ENCODE results near the gene CHADL. TPM values are rescaled to one million over a fixed set of nuclear protein-coding genes. Genes with fewer than 3 reads are reported as not detected.
"Not testable (repeated sequence)": the region's sequence is repeated elsewhere in the genome, so short reads cannot be mapped to it uniquely, and the experiment has no call there.

Gene CHADL
- total RNA-seq, 2 donors from 2014 or later: 0.41 to 0.50 TPM

DNA sequence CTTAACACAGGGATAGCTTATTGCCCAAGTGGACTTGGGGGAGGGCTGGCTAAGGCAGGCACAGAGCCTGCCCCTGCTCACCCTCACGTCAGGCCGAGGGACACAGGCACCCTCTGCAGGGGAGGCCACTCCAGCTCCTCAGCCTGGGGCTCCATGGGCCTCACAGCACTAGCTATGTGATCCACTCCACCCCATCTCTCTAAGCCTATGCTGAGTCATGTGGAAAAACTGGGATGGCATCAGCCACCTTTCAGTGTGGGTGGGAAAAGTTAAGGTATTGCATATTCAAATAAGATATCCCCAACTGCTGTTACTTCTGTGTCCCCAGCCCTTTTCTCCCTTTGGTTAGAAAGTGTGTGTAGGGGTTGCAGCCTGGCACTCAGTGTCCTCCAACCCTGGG lies 23.0 kb upstream of the CHADL start:
- Mint-ChIP-seq H3K36me3 (ENCODE audit: low read depth) (peaks cover 98% of the 10 kb centered on the region), H3K27me3 (no peaks in the 10 kb centered on the region), H3K4me3 (no peak overlapping the region), H3K9me3 (no peaks in the 10 kb centered on the region), H3K4me1 (no peaks in the 10 kb centered on the region), H3K27ac (no peak overlapping the region)
- no peak for ATAC-seq (replicated peaks)

DNA sequence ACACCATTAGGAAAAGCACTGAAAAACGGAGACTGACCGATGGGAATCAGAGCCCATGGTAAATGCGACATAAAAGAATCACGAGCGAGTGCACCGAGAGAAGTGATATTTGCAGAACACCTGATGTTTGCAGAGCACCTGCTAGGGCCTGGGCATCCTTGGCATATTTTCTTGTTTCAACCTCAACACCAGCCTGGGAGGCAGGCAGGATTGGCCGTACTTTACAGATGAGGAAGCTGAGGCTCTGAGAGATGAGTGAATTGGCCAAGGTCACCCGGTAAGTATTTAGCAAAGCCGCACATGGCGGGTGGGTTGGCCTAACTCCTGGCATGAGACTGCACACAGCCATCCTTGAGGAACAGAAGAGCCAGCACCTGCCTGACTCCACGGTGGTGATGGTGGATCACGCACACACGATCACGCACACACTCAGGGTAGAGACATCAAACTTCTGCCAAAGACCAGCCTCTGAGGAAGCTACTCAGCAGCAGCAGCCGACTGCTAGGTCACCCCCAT lies 21.6 kb upstream of the CHADL start:
- no peak overlapping the region for H3K4me3 Mint-ChIP-seq
- no peaks in the 10 kb centered on the region for H3K27me3 Mint-ChIP-seq
- H3K9me3 Mint-ChIP-seq: no peaks in the 10 kb centered on the region
- ATAC-seq (replicated peaks): no peak
- H3K27ac Mint-ChIP-seq: no peak overlapping the region
- no peaks in the 10 kb centered on the region for H3K4me1 Mint-ChIP-seq
- H3K36me3 Mint-ChIP-seq (ENCODE audit: low read depth): peaks cover 98% of the 10 kb centered on the region

DNA sequence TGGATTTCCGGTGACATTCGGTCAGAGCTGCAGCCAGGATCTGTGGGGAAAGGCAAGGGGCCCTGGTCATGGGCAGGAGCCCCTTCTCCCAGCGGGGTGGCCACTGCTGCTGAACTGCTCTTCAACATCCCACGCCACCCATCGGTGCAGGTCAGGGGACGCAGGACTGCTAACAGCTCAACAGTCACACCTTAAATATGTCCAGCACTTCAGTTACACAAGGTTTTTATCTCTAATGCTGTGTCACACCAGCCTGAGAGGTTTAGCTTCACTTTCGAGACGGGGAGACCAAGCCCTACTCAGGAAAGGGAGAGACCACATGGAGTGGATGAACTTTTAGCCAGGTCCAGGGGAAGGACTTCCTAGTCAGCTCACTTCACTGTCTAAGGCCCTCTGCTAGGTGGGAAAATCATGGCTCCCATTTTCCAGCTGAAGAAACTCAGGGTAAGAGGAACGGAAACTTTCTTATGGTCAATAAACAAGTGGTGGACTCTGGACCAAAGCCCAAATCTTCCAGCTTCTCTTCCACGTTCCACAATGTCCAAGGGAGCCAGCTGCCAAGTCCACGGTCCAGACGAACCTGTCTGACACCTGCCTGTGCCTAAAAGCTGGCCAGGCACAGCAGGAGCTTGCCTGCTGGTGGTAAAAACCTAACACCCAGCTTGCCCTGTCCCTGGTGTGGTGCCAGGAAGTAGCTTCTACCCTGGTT lies 21.0 kb upstream of the CHADL start:
- H3K36me3 Mint-ChIP-seq (ENCODE audit: low read depth): peaks cover 98% of the 10 kb centered on the region
- H3K27me3 Mint-ChIP-seq: no peaks in the 10 kb centered on the region
- no peaks in the 10 kb centered on the region for H3K9me3 Mint-ChIP-seq
- H3K27ac Mint-ChIP-seq: no peak overlapping the region
- ATAC-seq (replicated peaks): no peak
- H3K4me1 Mint-ChIP-seq: no peaks in the 10 kb centered on the region
- H3K4me3 Mint-ChIP-seq: no peak overlapping the region

DNA sequence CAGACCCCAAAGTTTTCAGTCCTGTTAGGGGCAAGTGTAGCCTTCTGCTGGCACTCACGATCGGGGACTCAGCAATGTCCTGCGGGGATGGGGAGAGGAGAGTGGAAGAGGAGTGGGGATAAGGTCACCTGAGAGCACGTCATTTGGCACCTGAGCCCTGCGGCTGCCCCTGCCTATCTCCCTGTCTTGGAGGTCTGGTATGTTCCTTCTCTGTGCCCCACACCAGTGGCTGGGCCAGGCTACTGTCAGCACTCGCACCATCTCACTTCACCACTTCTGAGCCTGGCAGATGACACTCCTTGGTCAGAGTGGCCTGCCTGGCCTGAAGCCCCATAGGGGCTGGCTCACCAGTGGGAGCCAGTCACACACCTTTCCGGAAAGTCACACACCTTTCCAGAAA lies 20.1 kb upstream of the CHADL start:
- peaks cover 98% of the 10 kb centered on the region for H3K36me3 Mint-ChIP-seq (ENCODE audit: low read depth)
- no peaks in the 10 kb centered on the region for H3K9me3 Mint-ChIP-seq
- no peaks in the 10 kb centered on the region for H3K4me1 Mint-ChIP-seq
- H3K4me3 Mint-ChIP-seq: no peak overlapping the region
- H3K27ac Mint-ChIP-seq: no peak overlapping the region
- no peak for ATAC-seq (replicated peaks)
- no peaks in the 10 kb centered on the region for H3K27me3 Mint-ChIP-seq

DNA sequence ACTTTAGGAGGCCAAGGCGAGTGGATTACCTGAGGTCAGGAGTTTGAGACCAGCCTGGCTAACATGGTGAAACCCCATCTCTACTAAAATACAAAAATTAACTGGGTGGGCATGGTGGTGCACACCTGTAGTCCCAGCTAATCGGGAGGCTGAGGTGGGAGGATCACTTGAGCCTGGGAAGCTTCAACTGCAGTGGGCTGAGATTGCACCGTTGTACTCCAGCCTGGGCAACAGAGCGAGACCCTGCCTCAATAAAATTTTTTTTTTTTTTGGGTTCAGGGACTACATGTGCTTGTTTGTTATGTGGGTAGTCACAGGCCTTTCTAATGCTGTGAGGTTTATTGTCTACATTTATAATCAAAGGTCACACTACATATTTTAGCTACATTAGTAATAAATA lies 19.0 kb upstream of the CHADL start:
- not testable (repeated sequence) for H3K4me3 Mint-ChIP-seq; ATAC-seq (replicated peaks); H3K27me3 Mint-ChIP-seq; H3K27ac Mint-ChIP-seq; H3K4me1 Mint-ChIP-seq; H3K9me3 Mint-ChIP-seq
- H3K36me3 Mint-ChIP-seq (ENCODE audit: low read depth): peaks cover 100% of the 10 kb centered on the region

DNA sequence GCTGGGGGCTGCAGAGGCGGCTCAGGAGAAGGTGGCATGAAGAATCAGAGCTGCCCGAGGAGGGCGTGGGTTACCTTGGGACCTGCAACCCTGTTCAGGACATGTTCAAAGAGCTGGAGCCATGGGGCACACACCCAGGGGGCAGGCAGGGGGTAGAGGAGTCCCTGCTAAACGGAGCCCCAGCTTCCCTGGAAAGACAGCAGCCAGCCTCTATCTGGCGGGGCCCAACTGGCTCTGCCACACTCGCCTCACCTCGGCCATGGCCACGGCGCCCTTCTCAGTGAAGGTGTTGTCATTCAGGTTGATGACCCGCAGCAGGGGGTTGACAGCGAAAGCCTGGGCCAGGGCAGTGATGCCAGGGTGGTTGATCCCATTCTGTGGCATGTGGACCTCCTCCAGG lies 17.0 kb upstream of the CHADL start:
- no peak for ATAC-seq (replicated peaks)
- Mint-ChIP-seq H3K27ac (no peak overlapping the region), H3K4me1 (no peaks in the 10 kb centered on the region), H3K4me3 (no peak overlapping the region), H3K36me3 (ENCODE audit: low read depth) (peaks cover 100% of the 10 kb centered on the region), H3K27me3 (no peaks in the 10 kb centered on the region), H3K9me3 (no peaks in the 10 kb centered on the region)

DNA sequence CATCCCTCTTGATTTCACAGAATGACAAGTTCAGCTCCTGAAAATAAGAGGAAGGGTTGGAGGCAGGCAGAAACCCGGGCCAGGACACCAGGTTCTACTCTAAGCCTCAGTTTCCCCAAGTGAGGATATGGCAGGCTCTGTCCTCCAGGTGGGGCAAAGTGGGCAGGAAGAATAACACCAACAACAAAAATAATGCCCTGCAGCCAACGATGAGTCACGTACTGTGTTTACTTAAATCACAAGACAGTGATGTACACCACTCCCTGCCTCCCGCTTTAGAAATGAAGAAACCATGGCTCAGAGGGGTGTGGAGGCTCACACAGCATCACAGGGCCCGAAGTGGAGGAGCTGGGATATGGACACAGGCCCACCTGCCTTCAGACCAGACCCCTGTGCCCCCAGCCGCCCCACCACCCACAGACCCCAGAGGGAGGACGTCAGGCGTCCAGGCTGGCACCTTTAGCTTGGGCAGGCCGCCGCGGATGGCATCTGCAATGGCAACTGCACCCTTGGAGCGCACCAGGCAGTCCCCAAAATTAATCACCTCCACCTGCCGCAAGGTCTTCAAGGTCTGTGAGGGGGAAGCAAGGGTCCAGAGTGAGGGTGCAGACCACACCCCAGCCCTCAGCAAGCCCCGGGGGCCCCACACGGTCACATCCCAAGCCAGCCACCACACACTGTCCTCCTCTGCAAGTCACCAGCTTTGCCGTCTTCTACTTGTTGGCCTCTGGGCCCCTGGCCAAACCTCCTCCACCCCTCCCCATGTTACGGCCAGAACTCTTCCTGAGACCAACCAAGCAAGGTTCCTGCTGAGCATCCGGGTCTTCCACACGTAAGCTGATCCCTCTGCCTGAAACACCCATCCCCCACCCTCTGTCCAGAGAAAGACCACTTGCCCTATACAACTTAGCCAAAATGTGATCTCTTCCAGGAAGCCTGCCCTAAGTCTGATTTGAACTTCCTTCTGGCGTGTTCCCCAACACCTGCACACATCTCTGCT lies 15.8 kb upstream of the CHADL start:
- peaks cover 100% of the 10 kb centered on the region for H3K36me3 Mint-ChIP-seq (ENCODE audit: low read depth)

DNA sequence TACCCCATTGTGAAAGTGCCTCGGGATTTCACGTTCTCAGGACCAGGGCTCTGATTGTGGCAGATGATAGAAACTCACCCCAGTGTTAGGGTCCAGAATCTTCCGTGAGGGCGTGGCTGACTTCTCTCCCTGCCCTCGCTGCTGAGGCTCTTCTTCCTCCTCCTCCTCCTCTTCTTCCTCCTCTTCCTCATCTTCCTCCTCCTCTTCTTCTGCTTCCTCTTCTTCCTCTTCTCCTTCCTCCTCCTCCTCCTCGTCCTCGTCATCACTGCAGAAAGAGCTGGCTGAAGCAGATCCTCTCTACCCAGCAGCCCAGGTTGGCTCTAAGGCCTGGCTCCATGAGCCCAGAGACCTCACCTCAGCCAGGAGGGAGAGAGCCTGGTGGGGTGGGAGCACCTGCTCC lies 13.5 kb upstream of the CHADL start:
- Mint-ChIP-seq H3K4me3 (no peak overlapping the region), H3K36me3 (ENCODE audit: low read depth) (peaks cover 98% of the 10 kb centered on the region), H3K9me3 (no peaks in the 10 kb centered on the region), H3K27ac (peak overlapping the region; percentile 48), H3K4me1 (no peaks in the 10 kb centered on the region), H3K27me3 (no peaks in the 10 kb centered on the region)
- no peak for ATAC-seq (replicated peaks)

More for the DNA sequence above, 15.8 kb upstream of the CHADL start:
- Mint-ChIP-seq H3K27me3 (no peaks in the 10 kb centered on the region), H3K4me1 (no peaks in the 10 kb centered on the region), H3K4me3 (no peak overlapping the region), H3K27ac (peak overlapping the region; percentile 30), H3K9me3 (no peaks in the 10 kb centered on the region)
- no peak for ATAC-seq (replicated peaks)

DNA sequence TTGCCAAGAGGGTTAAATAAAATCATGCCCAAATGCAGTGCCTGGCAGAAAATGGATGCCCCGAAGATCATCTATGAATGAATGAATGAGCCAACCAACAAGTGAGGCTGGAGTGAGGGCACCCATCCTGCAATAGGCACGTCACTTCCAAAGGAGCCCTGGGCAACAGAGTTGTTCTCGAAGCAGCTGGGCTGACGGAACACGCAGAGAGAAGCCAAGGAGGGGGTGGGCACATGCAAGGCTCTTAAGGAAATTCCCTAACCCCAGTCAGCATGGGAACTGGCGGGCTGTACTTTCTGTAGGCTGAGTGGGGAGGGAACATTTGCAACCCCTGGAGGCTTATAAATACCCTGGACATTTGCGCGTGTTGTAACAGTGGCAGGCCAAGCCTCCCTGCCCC lies 11.6 kb upstream of the CHADL start:
- Mint-ChIP-seq H3K4me3 (no peak overlapping the region), H3K9me3 (no peaks in the 10 kb centered on the region), H3K36me3 (ENCODE audit: low read depth) (peaks cover 86% of the 10 kb centered on the region), H3K27ac (no peak overlapping the region), H3K27me3 (no peaks in the 10 kb centered on the region), H3K4me1 (no peaks in the 10 kb centered on the region)
- no peak for ATAC-seq (replicated peaks)

DNA sequence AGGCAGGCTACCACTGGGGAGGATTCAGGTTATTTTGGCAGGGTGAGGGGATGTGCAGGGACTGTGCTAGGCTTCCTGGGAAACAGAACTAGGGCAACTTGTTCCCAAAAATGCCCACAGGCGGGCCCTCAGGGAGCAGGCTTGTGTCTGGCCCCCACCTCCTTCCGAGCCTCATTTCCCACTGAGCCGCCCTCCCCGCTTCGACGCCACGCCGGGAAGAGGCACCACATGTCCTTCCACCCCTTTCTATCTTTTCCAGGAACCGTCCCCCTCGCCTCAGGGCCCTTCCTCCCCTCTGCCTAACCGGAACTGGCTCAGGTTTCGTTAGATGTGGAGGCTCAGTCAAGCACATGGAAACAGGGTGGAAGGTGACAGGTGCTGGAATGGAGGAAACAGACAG lies 9.4 kb upstream of the CHADL start:
- no peaks in the 10 kb centered on the region for H3K27me3 Mint-ChIP-seq
- H3K36me3 Mint-ChIP-seq (ENCODE audit: low read depth): peaks cover 85% of the 10 kb centered on the region
- no peaks in the 10 kb centered on the region for H3K4me1 Mint-ChIP-seq
- no peak for ATAC-seq (replicated peaks)
- no peaks in the 10 kb centered on the region for H3K9me3 Mint-ChIP-seq
- H3K27ac Mint-ChIP-seq: no peak overlapping the region
- H3K4me3 Mint-ChIP-seq: no peak overlapping the region

DNA sequence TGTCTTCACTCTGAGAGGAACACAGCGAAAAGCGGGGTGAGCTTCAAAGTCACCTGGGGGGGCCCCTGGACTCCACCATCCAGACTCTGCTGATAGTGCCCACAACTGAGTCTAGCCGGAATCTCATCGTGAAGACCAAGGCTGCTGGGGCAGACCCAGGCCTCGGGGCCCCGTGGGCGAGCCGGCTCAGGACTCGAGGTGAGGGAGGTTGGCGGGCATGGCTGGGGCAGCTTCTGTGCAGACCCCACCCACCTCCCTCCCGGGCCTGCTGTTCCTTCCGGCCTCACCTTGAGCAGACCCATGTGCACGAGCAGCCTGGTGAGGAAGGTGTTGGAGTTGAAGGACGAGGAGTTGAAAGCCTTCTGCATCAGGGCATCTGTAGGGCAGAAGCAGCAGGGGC lies 8.7 kb upstream of the CHADL start:
- ATAC-seq (replicated peaks): no peak
- no peak overlapping the region for H3K27ac Mint-ChIP-seq
- H3K9me3 Mint-ChIP-seq: no peaks in the 10 kb centered on the region
- peaks cover 85% of the 10 kb centered on the region for H3K36me3 Mint-ChIP-seq (ENCODE audit: low read depth)
- no peak overlapping the region for H3K4me3 Mint-ChIP-seq
- H3K4me1 Mint-ChIP-seq: no peaks in the 10 kb centered on the region
- H3K27me3 Mint-ChIP-seq: no peaks in the 10 kb centered on the region

DNA sequence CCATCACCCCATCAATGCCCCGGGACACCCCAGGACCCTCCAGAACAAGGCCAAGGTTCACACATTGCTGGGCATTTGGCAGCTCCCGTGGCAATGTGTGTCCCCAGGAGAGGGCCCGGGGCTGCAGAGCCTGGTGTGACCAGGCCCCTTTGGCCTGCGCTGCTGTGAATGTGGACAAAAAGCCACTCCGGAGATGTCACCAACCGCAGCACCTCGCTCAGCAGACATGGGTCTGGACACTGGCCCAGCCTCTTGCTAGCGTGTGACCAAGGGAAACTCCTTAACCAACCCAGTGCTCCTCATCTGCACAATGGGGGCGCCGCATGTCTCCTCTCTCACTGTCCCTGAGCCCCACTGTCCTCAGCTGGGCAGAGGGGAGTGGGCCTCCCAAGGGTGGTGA lies 8.0 kb upstream of the CHADL start:
- Mint-ChIP-seq H3K27ac (no peak overlapping the region), H3K4me3 (no peak overlapping the region), H3K36me3 (ENCODE audit: low read depth) (peaks cover 83% of the 10 kb centered on the region), H3K27me3 (no peaks in the 10 kb centered on the region), H3K4me1 (no peaks in the 10 kb centered on the region), H3K9me3 (no peaks in the 10 kb centered on the region)
- no peak for ATAC-seq (replicated peaks)

DNA sequence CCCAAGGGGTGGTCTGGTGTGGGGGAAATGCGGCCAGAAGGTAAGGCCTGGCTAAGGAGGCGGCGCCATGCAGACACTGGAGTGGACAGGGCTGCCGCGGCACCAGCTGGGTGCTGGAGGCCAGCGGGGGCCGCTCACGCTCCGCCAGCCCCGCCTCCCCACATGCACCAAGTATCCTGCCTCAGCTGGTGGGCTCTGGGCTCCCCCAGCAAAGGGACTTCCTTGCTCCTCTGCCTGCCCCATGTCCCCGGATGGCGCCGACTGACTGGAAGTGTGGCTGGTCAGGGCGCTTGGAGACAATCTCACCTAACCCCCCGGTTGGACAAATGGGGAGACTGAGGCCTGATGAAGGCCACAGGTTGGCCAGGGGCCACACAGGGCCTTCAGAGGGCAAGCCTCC lies 7.6 kb upstream of the CHADL start:
- H3K4me3 Mint-ChIP-seq: no peak overlapping the region
- H3K4me1 Mint-ChIP-seq: no peaks in the 10 kb centered on the region
- no peaks in the 10 kb centered on the region for H3K9me3 Mint-ChIP-seq
- no peaks in the 10 kb centered on the region for H3K27me3 Mint-ChIP-seq
- ATAC-seq (replicated peaks): no peak
- H3K36me3 Mint-ChIP-seq (ENCODE audit: low read depth): peaks cover 79% of the 10 kb centered on the region
- H3K27ac Mint-ChIP-seq: no peak overlapping the region

DNA sequence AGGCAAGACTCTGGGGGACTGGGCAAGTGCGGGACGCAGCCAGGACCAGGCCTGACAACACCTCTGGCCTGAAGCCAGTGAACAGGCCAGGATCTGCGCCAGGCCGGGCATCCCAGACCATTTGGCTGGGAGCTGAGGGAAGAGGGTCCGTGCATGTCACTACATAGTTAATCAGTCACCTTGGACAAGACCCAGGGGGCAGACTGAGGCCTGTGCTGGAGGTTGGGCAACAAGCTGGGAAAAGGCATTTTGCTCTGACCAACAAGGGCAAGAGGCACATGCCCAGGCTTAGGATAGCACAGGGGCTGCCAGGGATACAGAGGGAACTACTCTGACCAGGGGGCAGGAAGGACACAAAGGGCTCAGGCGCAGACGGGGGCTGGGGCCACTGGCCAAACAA lies 7.0 kb upstream of the CHADL start:
- H3K27ac Mint-ChIP-seq: no peak overlapping the region

More for the DNA sequence above, 7.0 kb upstream of the CHADL start:
- H3K27me3 Mint-ChIP-seq: no peaks in the 10 kb centered on the region
- H3K36me3 Mint-ChIP-seq (ENCODE audit: low read depth): peaks cover 73% of the 10 kb centered on the region
- H3K4me3 Mint-ChIP-seq: no peak overlapping the region
- H3K4me1 Mint-ChIP-seq: no peaks in the 10 kb centered on the region
- ATAC-seq (replicated peaks): no peak
- H3K9me3 Mint-ChIP-seq: no peaks in the 10 kb centered on the region

All from activated T-helper 17 cell treated with anti-CD3 and anti-CD28 coated beads, Interleukin-2, amount 50 U/mL, for 72 hours (primary cell).